Endothelial cell of umbilical vein (primary cell): ENCODE measurements around the gene ICE1. TPM values are rescaled to one million over a fixed set of nuclear protein-coding genes. Genes with fewer than 3 reads are reported as not detected.

Experiments used
- BruUV-seq: library from RNA; stranded (reverse); fragments of 400-500 nt; replicated peaks from 2 replicates; lab custom pipeline; 2021; lab: Mats Ljungman, UMichigan
- CTCF ChIA-PET: fragments of 300-600, 350-600 bp; sonication (Branson Sonifier 250); formaldehyde crosslinking; loops from one replicate; lab custom pipeline; 2021; ENCODE audit warnings: antibody characterized with exemption, inconsistent platforms; lab: Charles Lee
- POLR2A ChIA-PET: fragments of 300-600, 350-600 bp; sonication (Branson Sonifier 250); formaldehyde crosslinking; loops from one replicate; lab custom pipeline; 2021; ENCODE audit warnings: antibody characterized with exemption, inconsistent platforms; lab: Charles Lee
- DNase-seq: peaks from one replicate; pipeline ENCODE4 v3.0.0-alpha.2; 2011; ENCODE audit warnings: low read depth, low spot score
- FAIRE-seq: peaks from 2 replicates; lab custom pipeline; 2011; peaks lifted over from hg19 to GRCh38; lab: Jason Lieb, UNC
- H2AFZ ChIP-seq: 2 replicates; pipeline ENCODE4 v1.6.0; 2012; ENCODE audit warnings: low read depth, low read length, control low read depth, inconsistent platforms
- H3K27ac ChIP-seq: 2 replicates; pipeline ENCODE4 v1.5.1; 2011; ENCODE audit warnings: low read depth, mild to moderate bottlenecking, control low read depth, low read length, moderate library complexity; ENCODE audit not compliant: insufficient read depth
- H3K27me3 ChIP-seq, 2 experiments: 2 replicates each; pipeline versions ENCODE4 v1.6.0 to v1.6.1; 2011; ENCODE audit warnings: low read length in 2 of 2, mixed read lengths in 1 of 2; ENCODE audit not compliant: control insufficient read depth in 2 of 2, insufficient read depth in 2 of 2
- H3K36me3 ChIP-seq, 2 experiments: 2 replicates in 1 of 2; 3 replicates in 1 of 2; pipeline ENCODE4 v1.5.1; 2011; ENCODE audit warnings: low read length in 2 of 2, mild to moderate bottlenecking in 1 of 2, moderate library complexity in 1 of 2; ENCODE audit not compliant: control insufficient read depth in 2 of 2, insufficient read depth in 2 of 2; ENCODE audit errors: extremely low read depth in 1 of 2
- H3K4me1 ChIP-seq: 3 replicates; pipeline ENCODE4 v1.5.1; 2011; ENCODE audit warnings: mild to moderate bottlenecking, low read length; ENCODE audit not compliant: control insufficient read depth, insufficient read depth; ENCODE audit errors: extremely low read depth
- H3K4me2 ChIP-seq: 2 replicates; pipeline ENCODE4 v1.6.1; 2011; ENCODE audit warnings: low read length, control low read depth, mixed read lengths; ENCODE audit not compliant: insufficient read depth
- H3K4me3 ChIP-seq, 3 experiments: fragments of 200-600 bp in 1 of 3; sonication (generic), shearing (Covaris generic) in 1 of 3; replicated peaks in 1 of 3; 2 replicates each; pipeline ENCODE4 v1.5.1; 2011 to 2016; ENCODE audit warnings: control low read depth in 3 of 3, low read length in 3 of 3, mild to moderate bottlenecking in 2 of 3, inconsistent platforms in 1 of 3, low read depth in 1 of 3, moderate library complexity in 1 of 3; ENCODE audit not compliant: insufficient read depth in 1 of 3
- H3K79me2 ChIP-seq: 2 replicates; pipeline ENCODE4 v1.6.0; 2012; ENCODE audit warnings: low read length, inconsistent platforms; ENCODE audit not compliant: control insufficient read depth, insufficient read depth
- H3K9ac ChIP-seq: replicated peaks from 2 replicates; pipeline ENCODE3; 2011; ENCODE audit warnings: low read length, control low read depth; ENCODE audit not compliant: insufficient read depth; ENCODE audit errors: extremely low read depth
- H3K9me1 ChIP-seq: replicated peaks from 3 replicates; pipeline ENCODE4 v1.6.0; 2011; ENCODE audit warnings: mild to moderate bottlenecking, low read length; ENCODE audit not compliant: control insufficient read depth, insufficient read depth; ENCODE audit errors: extremely low read depth
- H3K9me3 ChIP-seq: replicated peaks from 2 replicates; pipeline ENCODE4 v1.5.1; 2012; ENCODE audit warnings: low read length, inconsistent platforms; ENCODE audit not compliant: control insufficient read depth, insufficient read depth
- H4K20me1 ChIP-seq: replicated peaks from 2 replicates; pipeline ENCODE3; 2011; ENCODE audit warnings: mild to moderate bottlenecking, low read length; ENCODE audit not compliant: control insufficient read depth, insufficient read depth; ENCODE audit errors: extremely low read depth
- CTCF ChIP-seq, 2 donors: IDR thresholded peaks; 1 replicate in 1 of 2; 2 replicates in 1 of 2; pipeline ENCODE4 v1.5.1; 2011; ENCODE audit warnings: low read length in 2 of 2, mild to moderate bottlenecking in 2 of 2, moderate library complexity in 2 of 2, control low read depth in 1 of 2, inconsistent platforms in 1 of 2, low read depth in 1 of 2; ENCODE audit not compliant: insufficient read depth in 1 of 2; ENCODE audit errors: extremely low read depth in 1 of 2
- EZH2 ChIP-seq: IDR thresholded peaks from 2 replicates; pipeline ENCODE4 v1.6.1; 2012; ENCODE audit warnings: borderline replicate concordance, low read depth, mild to moderate bottlenecking, moderate library complexity, low read length, inconsistent platforms; ENCODE audit not compliant: severe bottlenecking
- FOS ChIP-seq: IDR thresholded peaks from 2 replicates; pipeline ENCODE4 v1.6.1; 2011; ENCODE audit warnings: mild to moderate bottlenecking, low read length, moderate library complexity, borderline replicate concordance; ENCODE audit not compliant: insufficient read depth
- GATA2 ChIP-seq: IDR thresholded peaks from 2 replicates; pipeline ENCODE4 v1.7.0; 2011; ENCODE audit warnings: low read depth, mild to moderate bottlenecking, moderate library complexity, mixed read lengths, low read length; ENCODE audit not compliant: insufficient read length, insufficient read depth
- JUN ChIP-seq: IDR thresholded peaks from 2 replicates; pipeline ENCODE4 v1.6.1; 2011; ENCODE audit warnings: borderline replicate concordance, low read depth; ENCODE audit not compliant: insufficient read length, insufficient read depth
- MYC ChIP-seq: IDR thresholded peaks from one replicate; pipeline ENCODE4 v1.6.1; 2011; ENCODE audit warnings: mild to moderate bottlenecking, low read depth, low read length
- POLR2A ChIP-seq: IDR thresholded peaks from 2 replicates; pipeline ENCODE4 v1.6.1; 2012; ENCODE audit warnings: low read depth, mild to moderate bottlenecking, control low read depth, low read length
- POLR2AphosphoS5 ChIP-seq: IDR thresholded peaks from 2 replicates; pipeline ENCODE4 v1.6.1; 2012; ENCODE audit warnings: low read depth, mild to moderate bottlenecking, control low read depth, low read length, moderate library complexity; ENCODE audit not compliant: insufficient read depth
- dilution Hi-C: fragments of 300-500 bp; cut with MboI; formaldehyde crosslinking; loops from one replicate; pipeline ENCODE4 v1.15.0; 2019; ENCODE audit warnings: low sequenced_read_pairs; ENCODE audit not compliant: extremely low pct_ligation_motif_present
- intact Hi-C: fragments of 100-400 bp; cut with micrococcal nuclease; formaldehyde crosslinking; loops from one replicate; pipeline ENCODE4 v1.10.0; 2022
- polyA plus RNA-seq, 4 experiments: library from polyadenylated mRNA; depleted of rRNA in 3 of 4; stranded (reverse) in 3 of 4; unstranded in 1 of 4; fragments of >200 nt; gene quantifications; 2 replicates each; pipeline versions ENCODE4 v1.2.1 to v1.2.3, GENCODE V29; 2011 to 2012; ENCODE audit warnings: missing spikeins in 1 of 4
- total RNA-seq: library from RNA; stranded (reverse); gene quantifications from 2 replicates; pipeline ENCODE4 v1.2.3, GENCODE V29; 2021
- TF ChIP-seq, protein P1 (sequence below): IDR thresholded peaks from 2 replicates; pipeline ENCODE4 v1.6.1; 2011; ENCODE audit not compliant: insufficient read depth, insufficient read length

The ICE1 gene
- total and polyA plus RNA-seq, 2 donors (not counting 3 experiments of a cell fraction or from before 2014, with no cell fraction given): 8.8 to 29.1 TPM

DNA sequence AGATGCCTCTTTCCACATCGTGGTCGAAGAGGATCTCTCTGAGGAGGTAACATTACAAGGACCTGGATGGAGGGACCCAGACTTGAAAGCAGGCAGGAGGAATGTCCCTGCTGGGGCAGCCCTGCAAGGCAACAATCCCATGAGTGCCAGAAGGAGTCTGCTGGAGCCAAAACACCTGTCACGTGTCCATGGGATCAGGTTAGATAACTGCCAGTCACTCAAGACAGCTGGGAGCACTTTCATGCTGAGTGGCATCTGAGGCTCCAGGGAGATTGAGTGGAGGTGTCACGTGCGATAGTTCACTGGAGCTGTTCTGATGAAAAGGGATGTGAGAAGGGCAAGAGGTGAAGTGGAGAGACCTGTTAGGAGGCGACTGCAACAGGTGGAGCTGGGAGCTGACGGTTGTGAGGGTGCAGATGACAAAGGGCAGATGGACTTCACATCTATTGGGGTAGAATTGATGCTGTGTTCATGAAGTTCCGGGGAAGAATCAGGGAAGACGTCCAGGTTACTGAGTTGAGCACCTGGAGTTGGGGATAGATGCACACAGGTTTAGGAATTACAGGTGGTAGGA lies 68.4 kb downstream of the ICE1 start:
- DNase-seq (no peak), FAIRE-seq (no peak)
- TF ChIP-seq CTCF (IDR thresholded peaks at IDR 0.05; ENCODE audit: extremely low read depth in 1 of 2, insufficient read depth in 1 of 2, low read depth in 1 of 2, low read length in 2 of 2) (no peak), POLR2AphosphoS5 (no peak), GATA2 (no peak), FOS (no peak), EZH2 (no peak), JUN (no peak), POLR2A (no peak), MYC (no peak)
- TF ChIP-seq, protein P1, sequence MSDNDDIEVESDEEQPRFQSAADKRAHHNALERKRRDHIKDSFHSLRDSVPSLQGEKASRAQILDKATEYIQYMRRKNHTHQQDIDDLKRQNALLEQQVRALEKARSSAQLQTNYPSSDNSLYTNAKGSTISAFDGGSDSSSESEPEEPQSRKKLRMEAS: no peak
- Histone ChIP-seq H3K9me3 (no peaks in the 10 kb centered on the region), H3K79me2 (no peaks in the 10 kb centered on the region), H4K20me1 (no peaks in the 10 kb centered on the region), H3K27me3 (peaks cover 0 to under 1% of the 10 kb centered on the region in 2 experiments), H3K4me2 (no peak overlapping the region), H3K9me1 (no peaks in the 10 kb centered on the region), H3K4me3 (no peak overlapping the region), H3K27ac (no peak overlapping the region), H3K4me1 (peaks cover 3% of the 10 kb centered on the region), H2AFZ (no peak overlapping the region), H3K36me3 (peaks cover 6% of the 10 kb centered on the region in 2 experiments), H3K9ac (no peak overlapping the region)
- ChIA-PET POLR2A (no interaction called here), CTCF (interaction anchor here (1.2 to 2.0 kb wide), 2 partner anchors 945 to 1254 kb away, joined by 5 to 6 read pairs; no protein-coding TSS in a partner anchor)
- no TSS peak for BruUV-seq
- dilution Hi-C loops: no loop called here
- intact Hi-C loops: loop anchor here (5.0 to 10.0 kb wide), 4 partner anchors 804 to 1254 kb away; partner anchors contain the start of gene MED10
